Suprapubic skin (tissue), 4 donors: ENCODE data around the gene EIF2B2.

Experiments
- POLR2A ChIP-seq, 2 donors: fragments of 450-650 bp; IDR thresholded peaks; one replicate each; pipeline ENCODE4 v1.6.1; 2017; ENCODE audit warnings: antibody characterized with exemption in 2 of 2, mild to moderate bottlenecking in 2 of 2, moderate library complexity in 2 of 2
- POLR2AphosphoS5 ChIP-seq, 3 donors: sonication (generic); formaldehyde crosslinking; IDR thresholded peaks; one replicate each; pipeline ENCODE4 v1.6.1; 2017; ENCODE audit warnings: antibody characterized with exemption in 3 of 3
- TF ChIP-seq, protein P1 (sequence below), 2 donors: fragments of 200-600 bp in 1 of 2; fragments of 450-650 bp in 1 of 2; sonication (generic) in 1 of 2; IDR thresholded peaks; one replicate each; pipeline ENCODE4 v1.5.1; 2016 to 2019; ENCODE audit warnings: antibody characterized with exemption in 2 of 2, mild to moderate bottlenecking in 1 of 2, moderate library complexity in 1 of 2

- TF ChIP-seq, protein P1, sequence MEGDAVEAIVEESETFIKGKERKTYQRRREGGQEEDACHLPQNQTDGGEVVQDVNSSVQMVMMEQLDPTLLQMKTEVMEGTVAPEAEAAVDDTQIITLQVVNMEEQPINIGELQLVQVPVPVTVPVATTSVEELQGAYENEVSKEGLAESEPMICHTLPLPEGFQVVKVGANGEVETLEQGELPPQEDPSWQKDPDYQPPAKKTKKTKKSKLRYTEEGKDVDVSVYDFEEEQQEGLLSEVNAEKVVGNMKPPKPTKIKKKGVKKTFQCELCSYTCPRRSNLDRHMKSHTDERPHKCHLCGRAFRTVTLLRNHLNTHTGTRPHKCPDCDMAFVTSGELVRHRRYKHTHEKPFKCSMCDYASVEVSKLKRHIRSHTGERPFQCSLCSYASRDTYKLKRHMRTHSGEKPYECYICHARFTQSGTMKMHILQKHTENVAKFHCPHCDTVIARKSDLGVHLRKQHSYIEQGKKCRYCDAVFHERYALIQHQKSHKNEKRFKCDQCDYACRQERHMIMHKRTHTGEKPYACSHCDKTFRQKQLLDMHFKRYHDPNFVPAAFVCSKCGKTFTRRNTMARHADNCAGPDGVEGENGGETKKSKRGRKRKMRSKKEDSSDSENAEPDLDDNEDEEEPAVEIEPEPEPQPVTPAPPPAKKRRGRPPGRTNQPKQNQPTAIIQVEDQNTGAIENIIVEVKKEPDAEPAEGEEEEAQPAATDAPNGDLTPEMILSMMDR (IDR thresholded peaks at IDR 0.05) = no peak
- no peak for TF ChIP-seq POLR2A (IDR thresholded peaks at IDR 0.05)
- no peak for TF ChIP-seq POLR2AphosphoS5 (IDR thresholded peaks at IDR 0.05)
Observed at GRCh38 chr14:75013290-75013689, 10.6 kb downstream of the EIF2B2 start.
